A549 (cell line): Measurements from ENCODE around the gene E2F1. TPM values are rescaled to one million over a fixed set of nuclear protein-coding genes. Genes with fewer than 3 reads are reported as not detected.

ENCODE experiments used
- ATAC-seq, 2 experiments: fragments of 200-7000 bp in 1 of 2; fragments of >200 bp in 1 of 2; cut with Nextera tagmentation in 1 of 2; cut with Tn5 transposase in 1 of 2; 3 replicates each; pipeline versions ENCODE4 v1.8.0 to v1.9.1; 2018 to 2020; ENCODE audit warnings: mild to moderate bottlenecking in 1 of 2, moderate library complexity in 1 of 2
- CTCF ChIA-PET: fragments of 300-600 bp; sonication (Branson Sonifier 250); formaldehyde crosslinking; extraction: SDS; loops from one replicate; lab custom pipeline; 2021; ENCODE audit warnings: antibody characterized with exemption, inconsistent platforms; lab: Yijun Ruan, JAX
- POLR2A ChIA-PET: fragments of 350-600 bp; formaldehyde crosslinking; extraction: SDS; loops from one replicate; lab custom pipeline; 2021; ENCODE audit warnings: antibody characterized with exemption, inconsistent platforms; lab: Yijun Ruan, JAX
- DNase-seq, 2 experiments: peaks; one replicate each; pipeline versions ENCODE4 v3.0.0 to v3.0.0-alpha.2; 2011 to 2016; ENCODE audit warnings: low read depth in 1 of 2, low spot score in 1 of 2
- FAIRE-seq: peaks from 2 replicates; lab custom pipeline; 2011; peaks lifted over from hg19 to GRCh38; lab: Jason Lieb, UNC
- H3K27ac ChIP-seq, 2 experiments: fragments of >200 bp; sonication (Bioruptor Twin); formaldehyde crosslinking; 3 replicates each; pipeline ENCODE4 v1.5.1; 2016 to 2017
- H3K4me1 ChIP-seq: fragments of >200 bp; sonication (Bioruptor Twin); formaldehyde crosslinking; 3 replicates; pipeline ENCODE4 v1.6.1; 2016
- H3K4me2 ChIP-seq: fragments of >200 bp; sonication (Bioruptor Twin); formaldehyde crosslinking; 3 replicates; pipeline ENCODE4 v1.6.1; 2016
- H3K4me3 ChIP-seq: fragments of >200 bp; sonication (Bioruptor Twin); formaldehyde crosslinking; 3 replicates; pipeline ENCODE4 v1.5.1; 2016
- H3K9me3 ChIP-seq: fragments of >200 bp; sonication (Bioruptor Twin); formaldehyde crosslinking; 3 replicates; pipeline ENCODE4 v1.6.1; 2016
- BHLHE40 ChIP-seq: IDR thresholded peaks from 2 replicates; pipeline ENCODE4 v1.6.1; 2012; ENCODE audit warnings: low read depth, low read length, inconsistent platforms
- CBX8 ChIP-seq: fragments of 200-600 bp; sonication (generic); IDR thresholded peaks from 2 replicates; pipeline ENCODE4 v1.6.1; 2016
- EP300 ChIP-seq, 2 experiments: fragments of >200 bp; sonication (Bioruptor Twin); formaldehyde crosslinking; IDR thresholded peaks; 2 replicates in 1 of 2; 3 replicates in 1 of 2; pipeline ENCODE4 v1.6.1; 2016 to 2017
- FOSL2 ChIP-seq, 2 experiments: fragments of 450-650 bp in 1 of 2; fragments of >200 bp in 1 of 2; sonication (Bioruptor Twin) in 1 of 2; formaldehyde crosslinking; IDR thresholded peaks; 2 replicates each; pipeline versions ENCODE4 v1.5.0 to v1.6.1; 2016 to 2020; ENCODE audit warnings: mild to moderate bottlenecking in 1 of 2, moderate library complexity in 1 of 2
- MAFK ChIP-seq: fragments of 450-650 bp; IDR thresholded peaks from 2 replicates; pipeline ENCODE4 v1.6.1; 2014; ENCODE audit not compliant: partially characterized antibody
- MYC ChIP-seq: IDR thresholded peaks from 2 replicates; pipeline ENCODE4 v1.6.1; 2012; ENCODE audit warnings: mild to moderate bottlenecking, inconsistent platforms, low read length, improper control_type of control experiment, borderline replicate concordance
- NFE2L2 ChIP-seq: fragments of 150-350 bp; conservative IDR thresholded peaks from 2 replicates; pipeline ENCODE4 v1.6.1; 2014; ENCODE audit warnings: low read length
- NPAS2 ChIP-seq: fragments of 250-450 bp; sonication (Bioruptor Pico); IDR thresholded peaks from 2 replicates; pipeline ENCODE4 v1.8.0; 2022; ENCODE audit warnings: mild to moderate bottlenecking, moderate library complexity, borderline replicate concordance
- PHF8 ChIP-seq: fragments of 200-600 bp; sonication (generic); IDR thresholded peaks from 2 replicates; pipeline ENCODE4 v1.6.1; 2016; ENCODE audit warnings: low read depth, mild to moderate bottlenecking, antibody characterized with exemption, moderate library complexity, borderline replicate concordance
- POLR2AphosphoS2 ChIP-seq: conservative IDR thresholded peaks from 2 replicates; pipeline ENCODE4 v1.6.1; 2012; ENCODE audit warnings: low read length, improper control_type of control experiment, inconsistent platforms
- RAD21 ChIP-seq, 2 experiments: fragments of >200 bp in 1 of 2; sonication (Bioruptor Twin) in 1 of 2; formaldehyde crosslinking in 1 of 2; IDR thresholded peaks in 1 of 2; conservative IDR thresholded peaks in 1 of 2; 2 replicates in 1 of 2; 3 replicates in 1 of 2; pipeline ENCODE4 v1.6.1; 2012 to 2018; ENCODE audit warnings: inconsistent platforms in 1 of 2
- RCOR1 ChIP-seq: fragments of 150-350 bp; IDR thresholded peaks from 2 replicates; pipeline ENCODE4 v1.6.1; 2014; ENCODE audit warnings: antibody characterized with exemption, low read length, low read depth
- SMC3 ChIP-seq: fragments of >200 bp; sonication (Bioruptor Twin); formaldehyde crosslinking; IDR thresholded peaks from 3 replicates; pipeline ENCODE4 v1.6.1; 2018; ENCODE audit warnings: inconsistent platforms
- SREBF2 ChIP-seq: fragments of 450-650 bp; IDR thresholded peaks from 2 replicates; pipeline ENCODE4 v1.6.1; 2014; ENCODE audit warnings: mild to moderate bottlenecking, moderate library complexity
- ZFP36 ChIP-seq: fragments of 450-650 bp; IDR thresholded peaks from 2 replicates; pipeline ENCODE4 v1.6.1; 2014; ENCODE audit warnings: borderline replicate concordance; ENCODE audit not compliant: partially characterized antibody
- ZSCAN20 ChIP-seq: fragments of 250-450 bp; sonication (Bioruptor Pico); IDR thresholded peaks from 2 replicates; pipeline ENCODE4 v1.8.0; 2022; ENCODE audit warnings: mild to moderate bottlenecking, moderate library complexity
- WGBS: methylation state at CpG from one replicate; pipeline ENCODE4 v1.1.6; 2017; ENCODE audit errors: missing lambda C conversion rate; 5-methylcytosine and 5-hydroxymethylcytosine counted together
- polyA plus RNA-seq, 4 experiments: library from polyadenylated mRNA; depleted of rRNA in 3 of 4; stranded (reverse); fragments of >200 nt; fragmentation: RNase III in 1 of 4; extraction: RNeasy Plus Mini Kit Qiagen cat#74134 plus additional on column Dnase treatment in 1 of 4; gene quantifications; 2 replicates in 3 of 4; 3 replicates in 1 of 4; pipeline ENCODE4 v1.2.3, GENCODE V29; 2011 to 2017
- TF ChIP-seq, protein P1 (sequence below): fragments of >200 bp; sonication (Bioruptor Twin); formaldehyde crosslinking; IDR thresholded peaks from 3 replicates; pipeline ENCODE4 v1.5.1; 2016
- TF ChIP-seq, protein P2 (sequence below): fragments of 200-600 bp; sonication (generic); IDR thresholded peaks from 2 replicates; pipeline ENCODE4 v1.6.1; 2016; ENCODE audit warnings: antibody characterized with exemption, mild to moderate bottlenecking, moderate library complexity

The E2F1 gene
- polyA plus RNA-seq, 2 of the 4 experiments (the other 2 are of a cell fraction), result 17.9 to 35.8 TPM

DNA sequence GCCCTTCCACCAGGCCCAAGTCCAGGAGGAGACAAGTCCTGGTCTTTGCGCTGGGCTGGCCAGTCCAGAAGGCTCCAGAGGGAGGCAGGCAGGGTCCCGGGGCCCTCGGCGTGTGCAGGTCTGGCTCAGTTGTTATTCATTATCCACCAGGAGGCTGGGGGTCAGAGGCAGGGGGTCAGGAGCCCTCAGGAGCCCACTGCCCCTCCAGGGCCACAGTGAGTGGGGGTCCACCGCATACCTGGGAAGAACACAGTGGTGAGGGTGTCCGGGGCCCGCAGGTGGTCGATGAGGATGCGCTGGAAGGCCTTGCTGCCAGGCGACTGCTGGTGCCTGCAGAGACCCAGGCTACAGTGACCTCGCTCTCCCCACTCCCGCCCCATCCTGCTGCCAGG is 28.5 kb downstream of the E2F1 start (continued):
- TF ChIP-seq, protein P1, sequence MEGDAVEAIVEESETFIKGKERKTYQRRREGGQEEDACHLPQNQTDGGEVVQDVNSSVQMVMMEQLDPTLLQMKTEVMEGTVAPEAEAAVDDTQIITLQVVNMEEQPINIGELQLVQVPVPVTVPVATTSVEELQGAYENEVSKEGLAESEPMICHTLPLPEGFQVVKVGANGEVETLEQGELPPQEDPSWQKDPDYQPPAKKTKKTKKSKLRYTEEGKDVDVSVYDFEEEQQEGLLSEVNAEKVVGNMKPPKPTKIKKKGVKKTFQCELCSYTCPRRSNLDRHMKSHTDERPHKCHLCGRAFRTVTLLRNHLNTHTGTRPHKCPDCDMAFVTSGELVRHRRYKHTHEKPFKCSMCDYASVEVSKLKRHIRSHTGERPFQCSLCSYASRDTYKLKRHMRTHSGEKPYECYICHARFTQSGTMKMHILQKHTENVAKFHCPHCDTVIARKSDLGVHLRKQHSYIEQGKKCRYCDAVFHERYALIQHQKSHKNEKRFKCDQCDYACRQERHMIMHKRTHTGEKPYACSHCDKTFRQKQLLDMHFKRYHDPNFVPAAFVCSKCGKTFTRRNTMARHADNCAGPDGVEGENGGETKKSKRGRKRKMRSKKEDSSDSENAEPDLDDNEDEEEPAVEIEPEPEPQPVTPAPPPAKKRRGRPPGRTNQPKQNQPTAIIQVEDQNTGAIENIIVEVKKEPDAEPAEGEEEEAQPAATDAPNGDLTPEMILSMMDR, result no peak
- TF ChIP-seq CBX8, result no peak

GRCh38 chr20:33656783-33657703 is 29.1 kb downstream of the E2F1 start:
- no peak for FAIRE-seq
- POLR2A ChIA-PET, result no interaction called here
- Histone ChIP-seq H3K4me3 (no peak overlapping the region), H3K27ac (no peak overlapping the region), H3K4me2 (no peak overlapping the region), H3K4me1 (peaks cover 4% of the 10 kb centered on the region; the same call in 1 of the 3 replicates), H3K9me3 (no peaks in the 10 kb centered on the region)
- ATAC-seq, result no peak
- CTCF ChIA-PET, result interaction anchor here (0.9 to 2.5 kb wide), 2 partner anchors 11 to 160 kb away, joined by 4 to 9 read pairs; no protein-coding TSS in a partner anchor
- DNase-seq, result no peak
- TF ChIP-seq MAFK, result no peak
- TF ChIP-seq SREBF2, result no peak
- TF ChIP-seq ZFP36, result no peak
- no peak for TF ChIP-seq FOSL2 (IDR thresholded peaks at IDR 0.05)
- TF ChIP-seq FOSL2 (CRISPR knock-in tag; IDR thresholded peaks at IDR 0.05), result no peak
- WGBS, result 94% methylated on average over 17 of the region's 17 CpGs

DNA sequence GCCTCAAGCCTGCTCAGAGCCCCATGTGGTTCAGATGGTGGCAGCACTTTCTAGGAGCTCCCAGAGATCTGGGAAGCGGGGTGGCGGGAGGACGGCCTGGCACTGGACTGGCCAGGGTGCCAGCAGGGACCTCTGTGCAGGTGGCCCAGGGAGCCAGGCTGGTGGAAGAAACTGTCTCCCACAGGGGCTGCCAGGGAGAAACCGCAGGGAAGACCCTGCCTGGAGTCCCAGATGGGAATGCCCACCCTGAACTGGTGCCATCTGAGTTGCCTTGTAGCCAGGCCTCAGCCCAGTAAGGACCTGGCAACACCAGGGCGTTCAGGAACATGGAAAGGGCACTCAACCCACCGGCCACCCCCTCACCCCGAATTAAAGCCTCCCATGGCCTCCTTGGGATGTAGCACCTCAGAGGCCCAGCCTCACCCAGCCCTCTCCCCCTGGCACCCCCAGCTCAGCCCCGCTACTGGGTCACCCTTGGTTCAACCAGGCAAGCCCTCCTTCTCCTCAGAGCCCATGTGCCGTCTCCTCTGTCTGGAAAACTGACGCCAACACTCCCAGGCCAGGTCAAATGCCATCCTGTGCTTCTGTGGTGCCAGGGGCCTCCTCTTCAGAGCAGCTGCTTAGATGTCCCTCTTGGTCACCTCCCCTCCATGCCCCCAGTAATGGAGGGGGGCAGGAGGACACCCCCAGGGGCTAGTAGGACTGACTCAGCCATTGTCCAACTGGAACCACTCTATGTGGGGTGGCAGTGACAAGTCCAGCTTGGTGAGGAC is 30.0 kb downstream of the E2F1 start:
- no peak for FAIRE-seq
- Histone ChIP-seq H3K4me1 (peaks cover 4% of the 10 kb centered on the region; the same call in 1 of the 3 replicates), H3K9me3 (no peaks in the 10 kb centered on the region), H3K27ac (no peak overlapping the region), H3K4me3 (no peak overlapping the region), H3K4me2 (no peak overlapping the region)
- no peak for ATAC-seq
- ChIA-PET CTCF (interaction anchor here (0.6 to 2.5 kb wide), 3 partner anchors 12 to 255 kb away, joined by 3 to 9 read pairs (median 5); no protein-coding TSS in a partner anchor), POLR2A (no interaction called here)
- no peak for DNase-seq
- WGBS, result 92% methylated on average over 7 of the region's 10 CpGs
- TF ChIP-seq EP300 (IDR thresholded peaks at IDR 0.05) (no peak), MYC (no peak), BHLHE40 (no peak), RCOR1 (no peak), NFE2L2 (no peak), SMC3 (no peak), MAFK (no peak), POLR2AphosphoS2 (no peak), NPAS2 (CRISPR knock-in tag) (no peak), PHF8 (no peak), RAD21 (conservative IDR thresholded peaks at IDR 0.05 in 1 of 2, IDR thresholded peaks at IDR 0.05 in 1 of 2) (no peak), ZSCAN20 (no peak)
- TF ChIP-seq, protein P2, sequence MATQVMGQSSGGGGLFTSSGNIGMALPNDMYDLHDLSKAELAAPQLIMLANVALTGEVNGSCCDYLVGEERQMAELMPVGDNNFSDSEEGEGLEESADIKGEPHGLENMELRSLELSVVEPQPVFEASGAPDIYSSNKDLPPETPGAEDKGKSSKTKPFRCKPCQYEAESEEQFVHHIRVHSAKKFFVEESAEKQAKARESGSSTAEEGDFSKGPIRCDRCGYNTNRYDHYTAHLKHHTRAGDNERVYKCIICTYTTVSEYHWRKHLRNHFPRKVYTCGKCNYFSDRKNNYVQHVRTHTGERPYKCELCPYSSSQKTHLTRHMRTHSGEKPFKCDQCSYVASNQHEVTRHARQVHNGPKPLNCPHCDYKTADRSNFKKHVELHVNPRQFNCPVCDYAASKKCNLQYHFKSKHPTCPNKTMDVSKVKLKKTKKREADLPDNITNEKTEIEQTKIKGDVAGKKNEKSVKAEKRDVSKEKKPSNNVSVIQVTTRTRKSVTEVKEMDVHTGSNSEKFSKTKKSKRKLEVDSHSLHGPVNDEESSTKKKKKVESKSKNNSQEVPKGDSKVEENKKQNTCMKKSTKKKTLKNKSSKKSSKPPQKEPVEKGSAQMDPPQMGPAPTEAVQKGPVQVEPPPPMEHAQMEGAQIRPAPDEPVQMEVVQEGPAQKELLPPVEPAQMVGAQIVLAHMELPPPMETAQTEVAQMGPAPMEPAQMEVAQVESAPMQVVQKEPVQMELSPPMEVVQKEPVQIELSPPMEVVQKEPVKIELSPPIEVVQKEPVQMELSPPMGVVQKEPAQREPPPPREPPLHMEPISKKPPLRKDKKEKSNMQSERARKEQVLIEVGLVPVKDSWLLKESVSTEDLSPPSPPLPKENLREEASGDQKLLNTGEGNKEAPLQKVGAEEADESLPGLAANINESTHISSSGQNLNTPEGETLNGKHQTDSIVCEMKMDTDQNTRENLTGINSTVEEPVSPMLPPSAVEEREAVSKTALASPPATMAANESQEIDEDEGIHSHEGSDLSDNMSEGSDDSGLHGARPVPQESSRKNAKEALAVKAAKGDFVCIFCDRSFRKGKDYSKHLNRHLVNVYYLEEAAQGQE, result no peak
